ENCODE measurements around the gene KRTAP6-3. TPM values are rescaled to one million over a fixed set of nuclear protein-coding genes. Genes with fewer than 3 reads are reported as not detected.

The KRTAP6-3 gene
- total and polyA plus RNA-seq, 2 of the 13 experiments (the other 11 are each of a cell fraction or from before 2014, with no cell fraction given) = not detected

GRCh38 chr21:30623362-30623761 lies 31.1 kb downstream of the KRTAP6-3 start:
- no peak overlapping the region for H3K27ac ChIP-seq (ENCODE audit: extremely low read length, insufficient read depth, low read length)
- ATAC-seq (no peak), DNase-seq (ENCODE audit: low spot score) (no peak), FAIRE-seq (no peak)
- no peak overlapping the region for H3K4me2 ChIP-seq (ENCODE audit: low read depth, low read length)
- no peaks in the 10 kb centered on the region for H3K36me3 ChIP-seq (replicated peaks in 1 of 2; ENCODE audit: control insufficient read depth in 1 of 2, insufficient read depth in 2 of 2, low read length in 2 of 2)
- H3K9ac ChIP-seq (ENCODE audit: insufficient read depth, low read depth, low read length) = no peak overlapping the region
- WGBS (ENCODE audit: low lambda C conversion rate) = 25% methylated on average over 1 of the region's 3 CpGs
- H4K20me1 ChIP-seq (ENCODE audit: insufficient read depth, low read length) = no peaks in the 10 kb centered on the region
- intact Hi-C loops (cut with micrococcal nuclease; ENCODE audit: unreplicated experiment) (no loop called here), in situ Hi-C loops (cut with HindIII; ENCODE audit: extremely low pct_ligation_motif_present, low pct_unique_long_range_greater_than_20kb) (no loop called here)
- ChIA-PET POLR2A (no interaction called here), CTCF (ENCODE audit: low intra/inter-chr PET ratio, low total read pairs) (no interaction called here)
- no peak overlapping the region for H2AFZ ChIP-seq (ENCODE audit: low read length)
- no peaks in the 10 kb centered on the region for H3K4me1 ChIP-seq (ENCODE audit: insufficient read depth, low read length)
- TF ChIP-seq ZNF790 (CRISPR knock-in tag; IDR thresholded peaks at IDR 0.05; ENCODE audit: borderline replicate concordance) (no peak), GABPA (IDR thresholded peaks at IDR 0.05; ENCODE audit: low read depth, low read length) (no peak), GABPA (CRISPR knock-in tag; IDR thresholded peaks at IDR 0.05; ENCODE audit: low read depth) (no peak), ZNF770 (CRISPR knock-in tag; IDR thresholded peaks at IDR 0.05) (no peak), SMARCC2 (IDR thresholded peaks at IDR 0.05) (no peak), ZNF772 (CRISPR knock-in tag; IDR thresholded peaks at IDR 0.05) (no peak), MTF2 (CRISPR knock-in tag; IDR thresholded peaks at IDR 0.05; ENCODE audit: borderline replicate concordance) (no peak), ZBTB43 (CRISPR knock-in tag; conservative IDR thresholded peaks at IDR 0.05) (no peak), TRIM24 (CRISPR knock-in tag; IDR thresholded peaks at IDR 0.05) (no peak), ZNF432 (CRISPR knock-in tag; IDR thresholded peaks at IDR 0.05; ENCODE audit: borderline replicate concordance) (no peak), SP140L (CRISPR knock-in tag; IDR thresholded peaks at IDR 0.05; ENCODE audit: borderline replicate concordance) (no peak), ZNF180 (CRISPR knock-in tag; IDR thresholded peaks at IDR 0.05; ENCODE audit: borderline replicate concordance, low read depth) (no peak), ATM (IDR thresholded peaks at IDR 0.05; ENCODE audit: borderline replicate concordance) (no peak)
- peaks cover 87% of the 10 kb centered on the region for H3K9me3 ChIP-seq (ENCODE audit: low read length)
- H3K27me3 ChIP-seq (ENCODE audit: control insufficient read depth in 1 of 2, insufficient read depth in 2 of 2, low read length in 2 of 2) = no peaks in the 10 kb centered on the region
- H3K4me3 ChIP-seq (replicated peaks in 1 of 3; ENCODE audit: insufficient read depth in 1 of 3, low read depth in 2 of 3, low read length in 3 of 3) = no peak overlapping the region
- no peaks in the 10 kb centered on the region for H3K79me2 ChIP-seq (ENCODE audit: insufficient read depth, low read length)
- BruUV-seq (replicated peaks) = no TSS peak
